Measurements from ENCODE around the gene SMIM38. TPM values are rescaled to one million over a fixed set of nuclear protein-coding genes. Genes with fewer than 3 reads are reported as not detected.

SMIM38 gene
- total and polyA plus RNA-seq, 2 of the 4 experiments (the other 2 are of a cell fraction) = under 0.01 to 0.05 TPM

Other genes with a start within 250 kb of the SMIM38 start
- not detected in 2 replicates for gene MRGPRD, start 174.9 kb upstream of the SMIM38 start, total RNA-seq (2012; rRNA removed)
- gene MRGPRD, start 174.9 kb upstream of the SMIM38 start, polyA plus RNA-seq (2012; rRNA removed) = not detected in 2 replicates
- 5.8 and 6.3 TPM in 2 replicates for gene MRGPRF, start 142.7 kb upstream of the SMIM38 start, total RNA-seq (2012; rRNA removed)
- gene MRGPRF, start 142.7 kb upstream of the SMIM38 start, polyA plus RNA-seq (2012; rRNA removed) = 27.3 and 28.8 TPM in 2 replicates
- gene TPCN2, start 107.0 kb upstream of the SMIM38 start, total RNA-seq (2012; rRNA removed) = 3.1 and 3.4 TPM in 2 replicates
- 6.9 and 8.0 TPM in 2 replicates for gene TPCN2, start 107.0 kb upstream of the SMIM38 start, polyA plus RNA-seq (2012; rRNA removed)
- 6.1 and 6.8 TPM in 2 replicates for gene MYEOV, start 138.2 kb downstream of the SMIM38 start, total RNA-seq (2012; rRNA removed)
- gene MYEOV, start 138.2 kb downstream of the SMIM38 start, polyA plus RNA-seq (2012; rRNA removed) = 5.8 and 12.5 TPM in 2 replicates

All from IMR-90 (cell line).